ENCODE data around the gene GNAI3.

Gene GNAI3

DNA sequence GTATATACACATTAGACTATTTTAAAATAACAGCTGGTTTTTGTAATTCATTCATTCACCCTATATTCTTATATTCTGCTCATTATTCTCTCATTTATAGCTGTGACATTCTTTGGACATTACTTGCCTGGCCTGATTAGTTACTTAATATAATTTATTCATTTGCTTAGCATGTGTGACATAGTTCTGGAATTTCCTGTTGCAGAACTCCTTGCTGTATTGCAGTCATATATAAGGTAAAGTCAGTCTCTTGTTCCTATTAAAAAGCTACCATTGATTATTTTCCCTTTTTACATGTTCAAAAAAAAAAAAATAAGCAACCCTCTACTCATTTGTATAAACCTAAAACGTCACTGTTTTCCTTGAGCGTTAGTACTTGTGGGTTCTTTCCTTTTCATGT, 47.1 kb downstream of the GNAI3 start:
- H3K27ac ChIP-seq (ENCODE audit: low read depth, low read length): no peak overlapping the region
- H3K9ac ChIP-seq (ENCODE audit: low read length): no peak overlapping the region
- H3K27me3 ChIP-seq (ENCODE audit: control insufficient read depth, insufficient read depth, low read length): no peaks in the 10 kb centered on the region
- H3K4me3 ChIP-seq (ENCODE audit: low read length): no peak overlapping the region
- no peaks in the 10 kb centered on the region for H3K4me1 ChIP-seq (ENCODE audit: control insufficient read depth, insufficient read depth, low read length)
- H3K36me3 ChIP-seq (ENCODE audit: control insufficient read depth, insufficient read depth, low read length): peaks cover 8% of the 10 kb centered on the region

DNA sequence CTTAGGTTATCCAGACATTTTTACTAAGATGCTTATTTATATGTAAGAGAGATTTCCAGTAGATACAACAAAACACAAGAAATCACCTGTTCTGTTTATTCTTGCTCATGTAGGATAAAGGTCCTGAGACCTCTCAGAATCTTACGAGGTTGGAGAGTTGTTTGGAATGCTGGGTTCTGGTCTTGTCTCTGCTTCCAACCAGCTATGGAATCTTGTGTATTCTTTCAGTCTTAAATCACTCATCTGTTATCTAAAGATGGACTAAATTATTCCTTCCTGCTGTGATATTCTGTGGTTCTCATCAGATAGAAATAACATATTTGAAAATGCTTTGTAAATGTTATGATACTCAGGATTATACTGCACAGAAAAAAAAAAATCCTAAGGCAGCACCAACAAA, 49.7 kb downstream of the GNAI3 start:
- H3K4me3 ChIP-seq (ENCODE audit: low read length): no peak overlapping the region
- H3K27ac ChIP-seq (ENCODE audit: low read depth, low read length): no peak overlapping the region
- H3K9ac ChIP-seq (ENCODE audit: low read length): no peak overlapping the region
- H3K36me3 ChIP-seq (ENCODE audit: control insufficient read depth, insufficient read depth, low read length): no peaks in the 10 kb centered on the region
- no peaks in the 10 kb centered on the region for H3K27me3 ChIP-seq (ENCODE audit: control insufficient read depth, insufficient read depth, low read length)
- H3K4me1 ChIP-seq (ENCODE audit: control insufficient read depth, insufficient read depth, low read length): no peaks in the 10 kb centered on the region

DNA sequence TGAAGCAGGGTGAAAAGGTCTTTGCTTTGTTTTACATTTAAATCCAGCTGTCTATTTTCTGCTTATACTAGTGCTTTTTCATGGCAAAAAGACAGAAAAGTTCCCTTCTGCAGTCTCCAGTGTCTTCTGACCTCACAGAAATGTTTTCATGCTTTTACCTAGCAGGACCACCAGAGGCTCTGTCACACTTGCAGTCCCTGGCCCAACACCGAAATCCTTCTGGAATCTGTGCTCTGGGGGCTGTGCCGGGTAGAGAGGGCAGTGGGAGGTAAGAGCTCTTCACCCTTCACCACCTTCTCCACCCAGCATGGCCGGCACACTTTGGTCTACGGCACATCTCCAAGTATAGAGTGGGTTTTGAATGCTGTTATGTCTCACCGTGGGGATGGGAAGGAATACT, 50.2 kb downstream of the GNAI3 start:
- no peaks in the 10 kb centered on the region for H3K36me3 ChIP-seq (ENCODE audit: control insufficient read depth, insufficient read depth, low read length)
- H3K9ac ChIP-seq (ENCODE audit: low read length): no peak overlapping the region
- H3K27ac ChIP-seq (ENCODE audit: low read depth, low read length): no peak overlapping the region
- no peak overlapping the region for H3K4me3 ChIP-seq (ENCODE audit: low read length)
- no peaks in the 10 kb centered on the region for H3K4me1 ChIP-seq (ENCODE audit: control insufficient read depth, insufficient read depth, low read length)
- no peaks in the 10 kb centered on the region for H3K27me3 ChIP-seq (ENCODE audit: control insufficient read depth, insufficient read depth, low read length)

DNA sequence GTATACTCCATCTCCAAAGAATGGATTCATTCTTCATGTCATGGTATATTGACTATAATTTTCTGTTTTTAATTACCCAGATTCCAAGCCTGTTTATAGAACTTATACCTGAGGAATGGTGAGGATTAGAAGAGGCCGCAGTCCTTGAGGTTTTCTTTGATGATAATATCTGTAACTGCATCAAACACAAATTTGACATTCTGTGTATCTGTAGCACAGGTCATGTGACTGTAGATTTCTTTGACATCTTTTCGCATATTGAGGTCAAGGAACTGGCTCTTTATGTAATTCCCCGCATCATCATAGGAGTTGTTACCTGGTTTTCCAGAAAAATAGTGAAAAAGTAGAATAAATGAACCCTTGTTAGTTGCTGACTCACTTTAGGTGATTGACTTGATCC, 54.8 kb downstream of the GNAI3 start:
- no peaks in the 10 kb centered on the region for H3K36me3 ChIP-seq (ENCODE audit: control insufficient read depth, insufficient read depth, low read length)
- no peak overlapping the region for H3K4me3 ChIP-seq (ENCODE audit: low read length)
- no peaks in the 10 kb centered on the region for H3K4me1 ChIP-seq (ENCODE audit: control insufficient read depth, insufficient read depth, low read length)
- H3K27ac ChIP-seq (ENCODE audit: low read depth, low read length): no peak overlapping the region
- H3K9ac ChIP-seq (ENCODE audit: low read length): no peak overlapping the region
- no peaks in the 10 kb centered on the region for H3K27me3 ChIP-seq (ENCODE audit: control insufficient read depth, insufficient read depth, low read length)

DNA sequence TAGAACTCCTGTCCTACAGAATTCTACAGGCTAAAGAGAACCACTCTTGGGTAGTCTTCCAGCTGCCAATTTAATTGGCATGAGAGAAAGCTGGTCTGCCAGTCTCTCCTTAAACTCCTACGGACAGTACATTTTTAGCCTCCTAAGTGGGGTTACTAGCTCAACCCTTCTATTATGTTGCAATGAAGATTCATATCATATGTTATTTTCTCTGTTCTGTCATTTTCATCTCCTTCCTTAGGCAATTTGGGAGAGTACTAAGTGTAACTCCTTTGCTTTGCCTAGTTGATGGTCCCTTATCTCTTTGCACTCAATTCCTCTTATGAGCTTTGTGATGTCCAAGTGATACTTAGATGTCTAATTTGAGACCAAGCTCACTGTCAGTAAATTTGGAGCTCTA, 57.0 kb downstream of the GNAI3 start:
- Histone ChIP-seq H3K27ac (ENCODE audit: low read depth, low read length) (no peak overlapping the region), H3K9ac (ENCODE audit: low read length) (no peak overlapping the region), H3K36me3 (ENCODE audit: control insufficient read depth, insufficient read depth, low read length) (no peaks in the 10 kb centered on the region), H3K27me3 (ENCODE audit: control insufficient read depth, insufficient read depth, low read length) (no peaks in the 10 kb centered on the region), H3K4me1 (ENCODE audit: control insufficient read depth, insufficient read depth, low read length) (no peaks in the 10 kb centered on the region), H3K4me3 (ENCODE audit: low read length) (no peak overlapping the region)

DNA sequence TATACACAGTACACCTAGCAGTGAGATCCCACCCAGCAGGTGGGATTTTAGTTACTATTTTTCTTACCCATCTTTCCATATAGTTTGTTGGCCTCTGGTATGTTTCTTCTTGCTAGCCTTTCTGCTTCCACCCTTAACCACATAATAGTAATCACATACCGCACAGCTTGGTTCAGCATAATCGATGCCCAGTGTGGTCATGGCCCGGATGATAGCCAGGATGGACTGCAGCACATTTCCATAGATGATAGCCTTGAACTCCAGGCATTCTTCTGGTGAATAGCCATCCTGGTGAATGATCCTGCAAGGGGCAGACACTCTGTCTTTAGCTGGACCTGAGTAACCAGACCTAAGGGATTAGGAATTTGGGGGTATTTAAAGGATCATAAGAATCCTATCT, 61.5 kb downstream of the GNAI3 start:
- no peaks in the 10 kb centered on the region for H3K27me3 ChIP-seq (ENCODE audit: control insufficient read depth, insufficient read depth, low read length)
- H3K9ac ChIP-seq (ENCODE audit: low read length): no peak overlapping the region
- no peak overlapping the region for H3K27ac ChIP-seq (ENCODE audit: low read depth, low read length)

DNA sequence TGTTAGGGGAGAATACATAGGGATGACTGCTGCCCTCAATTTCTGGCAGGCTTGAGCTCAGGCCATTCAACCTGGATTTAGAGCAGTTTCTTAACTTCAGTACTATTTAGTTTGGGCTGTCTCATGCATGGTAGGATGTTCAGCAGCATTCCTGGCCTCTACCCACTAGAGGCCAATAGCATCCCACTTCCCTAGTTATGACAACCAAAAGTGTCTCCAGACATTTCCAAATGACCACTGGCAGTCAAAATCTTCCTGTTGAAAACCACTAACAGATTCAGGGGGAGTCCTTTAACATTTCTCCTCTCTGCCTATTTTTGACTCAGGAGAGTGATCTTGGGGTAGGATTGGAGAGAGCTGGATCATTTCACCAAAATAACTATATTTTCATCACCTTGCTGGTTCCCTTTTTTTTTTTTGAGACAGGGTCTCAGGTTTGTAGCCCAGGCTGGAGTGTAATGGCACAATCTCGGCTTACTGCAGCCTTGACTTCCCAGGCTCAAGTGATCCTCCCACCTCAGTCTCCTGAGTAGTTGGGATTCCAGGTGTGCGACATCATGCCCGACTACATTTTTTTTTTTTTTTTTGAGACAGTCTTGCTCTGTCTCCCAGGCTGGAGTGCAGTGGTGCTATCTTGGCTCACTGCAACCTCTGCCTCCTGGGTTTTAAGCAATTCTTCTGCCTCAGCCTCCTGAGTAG, 62.3 kb downstream of the GNAI3 start:
- no peak overlapping the region for H3K9ac ChIP-seq (ENCODE audit: low read length)
- no peaks in the 10 kb centered on the region for H3K36me3 ChIP-seq (ENCODE audit: control insufficient read depth, insufficient read depth, low read length)
- no peak overlapping the region for H3K27ac ChIP-seq (ENCODE audit: low read depth, low read length)
- no peaks in the 10 kb centered on the region for H3K4me1 ChIP-seq (ENCODE audit: control insufficient read depth, insufficient read depth, low read length)
- no peak overlapping the region for H3K4me3 ChIP-seq (ENCODE audit: low read length)
- H3K27me3 ChIP-seq (ENCODE audit: control insufficient read depth, insufficient read depth, low read length): no peaks in the 10 kb centered on the region

More for the DNA sequence above, 61.5 kb downstream of the GNAI3 start:
- H3K4me1 ChIP-seq (ENCODE audit: control insufficient read depth, insufficient read depth, low read length): no peaks in the 10 kb centered on the region
- no peak overlapping the region for H3K4me3 ChIP-seq (ENCODE audit: low read length)
- no peaks in the 10 kb centered on the region for H3K36me3 ChIP-seq (ENCODE audit: control insufficient read depth, insufficient read depth, low read length)

DNA sequence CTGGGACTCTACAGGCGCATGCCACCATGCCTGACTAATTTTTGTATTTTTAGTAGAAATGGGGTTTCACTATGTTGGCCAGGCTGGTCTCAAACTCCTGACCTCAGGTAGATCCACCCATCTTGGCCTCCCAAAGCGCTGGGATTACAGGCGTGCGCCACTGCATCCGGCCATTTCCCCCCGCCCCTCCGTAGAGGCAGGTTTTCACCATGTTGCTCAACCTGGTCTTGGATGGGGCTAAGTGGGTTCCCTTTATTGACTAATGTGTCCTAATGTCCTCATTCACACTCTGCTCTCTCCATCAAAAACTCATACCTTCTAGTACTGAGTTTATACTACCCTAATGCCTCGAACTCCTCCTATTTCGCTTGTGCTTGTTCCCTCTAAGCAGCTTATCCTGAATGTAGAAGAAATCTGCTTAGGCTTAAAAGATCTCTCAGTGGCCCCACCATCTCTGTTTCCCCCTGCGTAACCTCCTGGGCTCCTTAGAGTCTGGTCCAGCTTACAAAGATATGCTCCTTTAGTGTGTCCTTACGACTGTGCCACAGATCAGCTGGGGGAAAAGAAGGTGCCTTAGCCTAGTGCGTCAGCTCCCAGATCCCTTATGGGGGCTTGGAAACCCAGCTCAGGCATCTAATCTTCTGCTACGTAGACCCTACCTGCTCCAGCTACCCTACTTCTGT, 63.0 kb downstream of the GNAI3 start:
- Histone ChIP-seq H3K27me3 (ENCODE audit: control insufficient read depth, insufficient read depth, low read length) (no peaks in the 10 kb centered on the region), H3K4me1 (ENCODE audit: control insufficient read depth, insufficient read depth, low read length) (no peaks in the 10 kb centered on the region), H3K27ac (ENCODE audit: low read depth, low read length) (no peak overlapping the region), H3K36me3 (ENCODE audit: control insufficient read depth, insufficient read depth, low read length) (no peaks in the 10 kb centered on the region), H3K9ac (ENCODE audit: low read length) (no peak overlapping the region), H3K4me3 (ENCODE audit: low read length) (no peak overlapping the region)

DNA sequence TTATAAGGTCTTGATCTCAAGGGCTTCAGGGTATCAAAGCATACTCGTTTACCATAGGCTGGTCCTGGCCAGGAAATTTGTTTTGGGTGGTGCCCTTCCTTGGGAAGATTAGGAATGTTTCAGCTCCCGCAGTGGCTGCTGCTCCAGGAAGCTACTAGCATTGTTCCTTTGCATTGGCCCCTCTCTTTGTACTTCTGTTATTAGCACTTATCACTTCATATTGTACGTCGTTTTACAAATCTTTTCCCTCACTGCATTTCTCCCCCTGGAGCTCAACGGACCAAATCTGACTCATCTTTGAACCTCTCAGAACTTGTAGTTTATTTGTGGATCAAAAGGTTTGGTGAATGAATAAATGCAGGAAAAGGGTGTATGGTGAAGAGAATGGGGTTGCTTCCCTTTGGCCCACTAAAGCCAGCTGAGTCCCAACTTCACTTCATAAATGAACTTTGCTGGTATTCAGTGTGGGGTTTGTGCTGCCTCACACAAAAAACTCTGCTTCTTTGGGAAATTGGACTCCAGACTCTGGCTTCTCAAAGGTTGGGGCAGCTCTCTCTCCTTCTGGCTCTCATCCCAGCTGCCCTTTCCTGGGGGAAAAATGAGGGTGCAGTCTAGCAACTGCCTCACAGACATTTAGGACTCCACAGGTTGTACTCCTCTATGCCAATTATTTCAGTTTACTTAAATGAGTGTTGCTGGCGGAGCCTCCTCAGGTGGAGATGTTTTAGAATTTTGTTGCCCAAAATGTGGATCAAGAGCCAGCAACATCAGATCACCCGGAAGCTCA, 65.1 kb downstream of the GNAI3 start:
- no peak overlapping the region for H3K4me3 ChIP-seq (ENCODE audit: low read length)
- H3K27me3 ChIP-seq (ENCODE audit: control insufficient read depth, insufficient read depth, low read length): no peaks in the 10 kb centered on the region
- no peaks in the 10 kb centered on the region for H3K36me3 ChIP-seq (ENCODE audit: control insufficient read depth, insufficient read depth, low read length)
- no peak overlapping the region for H3K9ac ChIP-seq (ENCODE audit: low read length)
- no peak overlapping the region for H3K27ac ChIP-seq (ENCODE audit: low read depth, low read length)
- no peaks in the 10 kb centered on the region for H3K4me1 ChIP-seq (ENCODE audit: control insufficient read depth, insufficient read depth, low read length)

DNA sequence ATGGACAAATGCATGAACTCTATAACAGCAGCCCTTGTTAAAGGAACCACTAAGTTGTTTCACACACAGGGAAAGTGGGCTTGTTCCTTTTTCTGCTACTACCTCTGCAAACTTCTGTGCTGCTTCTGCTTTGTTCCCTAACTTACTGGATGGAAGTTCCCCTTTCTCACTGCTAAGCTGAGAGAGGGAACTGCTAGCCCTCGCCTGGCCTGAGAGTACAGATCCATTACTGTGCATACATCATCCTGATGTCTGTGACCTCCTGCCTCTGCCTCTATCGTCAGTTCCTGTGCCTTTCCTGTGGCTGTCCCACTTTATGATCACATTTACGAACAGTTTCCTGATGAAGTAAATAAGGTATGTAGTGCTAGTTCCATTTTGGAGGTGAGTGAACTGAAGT, 67.5 kb downstream of the GNAI3 start:
- Histone ChIP-seq H3K4me1 (ENCODE audit: control insufficient read depth, insufficient read depth, low read length) (peaks cover 3% of the 10 kb centered on the region), H3K9ac (ENCODE audit: low read length) (no peak overlapping the region), H3K36me3 (ENCODE audit: control insufficient read depth, insufficient read depth, low read length) (no peaks in the 10 kb centered on the region), H3K27me3 (ENCODE audit: control insufficient read depth, insufficient read depth, low read length) (no peaks in the 10 kb centered on the region), H3K27ac (ENCODE audit: low read depth, low read length) (no peak overlapping the region), H3K4me3 (ENCODE audit: low read length) (no peak overlapping the region)

DNA sequence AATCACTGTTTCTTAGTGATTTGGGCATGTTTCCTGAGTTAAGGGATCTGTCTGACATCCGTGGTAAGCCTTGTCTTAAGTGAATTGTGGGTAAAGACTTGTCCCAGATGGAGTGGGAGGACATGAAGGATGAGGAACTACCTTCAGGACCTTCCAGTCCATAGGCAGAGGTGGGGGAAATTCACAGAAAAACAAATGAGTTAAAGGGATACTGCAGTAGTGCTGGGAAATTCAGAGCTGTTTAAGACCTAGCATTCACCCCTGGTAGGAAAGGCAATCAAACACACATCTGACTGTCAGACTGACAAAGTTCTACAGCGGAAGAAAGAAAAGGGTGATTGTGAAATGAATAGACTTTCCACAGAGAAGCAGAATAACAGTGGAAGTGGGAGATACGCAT, 68.0 kb downstream of the GNAI3 start:
- H3K4me3 ChIP-seq (ENCODE audit: low read length): no peak overlapping the region
- no peak overlapping the region for H3K27ac ChIP-seq (ENCODE audit: low read depth, low read length)
- no peak overlapping the region for H3K9ac ChIP-seq (ENCODE audit: low read length)
- no peaks in the 10 kb centered on the region for H3K27me3 ChIP-seq (ENCODE audit: control insufficient read depth, insufficient read depth, low read length)
- H3K36me3 ChIP-seq (ENCODE audit: control insufficient read depth, insufficient read depth, low read length): no peaks in the 10 kb centered on the region
- H3K4me1 ChIP-seq (ENCODE audit: control insufficient read depth, insufficient read depth, low read length): peaks cover 4% of the 10 kb centered on the region

DNA sequence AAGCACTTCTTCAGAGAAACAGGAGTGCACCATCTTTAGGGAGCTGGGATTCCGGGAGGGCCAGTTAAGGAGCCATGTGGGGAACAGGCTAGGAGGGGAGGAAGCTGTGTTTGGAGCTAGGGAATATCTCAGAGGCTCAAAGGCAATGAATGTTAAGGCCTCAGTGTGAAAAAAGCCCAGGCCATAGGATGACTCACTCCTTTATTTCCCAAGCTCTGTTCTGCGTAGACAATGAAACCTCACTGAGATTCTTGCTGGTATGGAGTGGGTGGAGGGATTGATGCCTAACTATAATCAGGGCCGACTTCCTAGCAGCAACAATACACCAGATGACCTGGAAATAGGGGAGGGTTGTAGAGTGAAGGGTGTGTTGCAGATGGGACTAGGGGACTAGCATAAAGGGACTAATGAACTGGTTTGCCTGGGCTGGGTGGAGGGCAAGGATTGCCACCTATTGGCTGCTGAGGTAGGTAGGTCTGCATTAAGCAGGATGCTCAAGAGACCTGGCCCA, 68.9 kb downstream of the GNAI3 start:
- Histone ChIP-seq H3K4me1 (ENCODE audit: control insufficient read depth, insufficient read depth, low read length) (peaks cover 6% of the 10 kb centered on the region), H3K9ac (ENCODE audit: low read length) (no peak overlapping the region), H3K27me3 (ENCODE audit: control insufficient read depth, insufficient read depth, low read length) (no peaks in the 10 kb centered on the region), H3K4me3 (ENCODE audit: low read length) (no peak overlapping the region), H3K36me3 (ENCODE audit: control insufficient read depth, insufficient read depth, low read length) (no peaks in the 10 kb centered on the region), H3K27ac (ENCODE audit: low read depth, low read length) (no peak overlapping the region)

Measured in rectal smooth muscle tissue (tissue), 1 donor.